ENCODE data around the gene CRAMP1.
A peak's percentile ranks its signal among the peaks of the same experiment; 100 is the strongest.
"Not testable (repeated sequence)": the region's sequence is repeated elsewhere in the genome, so short reads cannot be mapped to it uniquely, and the experiment has no call there.

The CRAMP1 gene

DNA sequence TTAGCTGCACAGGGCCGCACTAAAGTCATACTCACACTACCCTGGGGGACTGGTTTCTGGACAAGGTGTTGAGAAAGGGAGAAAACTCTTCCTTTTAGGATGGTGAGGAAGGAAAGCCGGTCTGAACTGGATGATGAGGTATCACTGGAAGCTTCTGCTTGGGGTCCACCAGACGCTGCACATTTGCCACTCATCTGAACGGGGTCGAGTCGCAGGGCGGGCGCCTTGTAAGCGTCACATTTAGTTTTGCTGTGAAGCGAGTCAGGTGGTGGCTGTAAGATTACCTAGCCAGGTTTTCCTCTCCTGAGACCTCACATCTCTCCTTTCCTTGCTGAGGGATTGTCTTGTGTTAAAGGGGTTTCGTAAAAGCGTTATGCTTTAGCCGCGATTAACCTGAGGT, 68.2 kb downstream of the CRAMP1 start:
- no peak for DNase-seq
- no peak for TF ChIP-seq GATA1 (IDR thresholded peaks at IDR 0.05; ENCODE audit: low read depth, low read length)
- no peak for TF ChIP-seq POLR2A (IDR thresholded peaks at IDR 0.05; ENCODE audit: low read length)

DNA sequence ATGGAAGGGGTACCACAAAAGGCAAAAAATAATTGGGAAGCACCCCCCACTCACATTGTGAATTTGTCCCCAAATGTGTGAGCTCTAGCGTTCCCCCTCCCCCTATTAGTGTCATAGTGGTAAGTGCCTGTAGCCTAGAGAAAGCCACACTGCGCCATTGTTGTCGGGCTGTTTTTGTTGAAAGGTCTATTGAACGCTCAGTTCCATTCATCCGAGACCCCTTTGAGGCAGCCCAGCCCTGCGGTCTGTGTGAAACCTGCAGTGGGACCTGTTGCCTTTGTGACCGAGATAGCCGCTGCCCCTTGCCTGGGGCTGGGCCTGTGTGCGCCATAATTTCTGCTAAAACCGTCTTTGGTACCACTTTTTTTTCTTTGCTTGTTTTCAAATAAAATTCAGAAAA, 68.9 kb downstream of the CRAMP1 start:
- no peak for TF ChIP-seq GATA1 (IDR thresholded peaks at IDR 0.05; ENCODE audit: low read depth, low read length)
- TF ChIP-seq POLR2A (IDR thresholded peaks at IDR 0.05; ENCODE audit: low read length), result no peak
- DNase-seq, result no peak

- TF ChIP-seq POLR2A (IDR thresholded peaks at IDR 0.05; ENCODE audit: low read length), result no peak
- no peak for TF ChIP-seq GATA1 (IDR thresholded peaks at IDR 0.05; ENCODE audit: low read depth, low read length)
- DNase-seq, result no peak
Observed at GRCh38 chr16:1687427-1688316, 75.5 kb downstream of the CRAMP1 start.

- TF ChIP-seq GATA1 (IDR thresholded peaks at IDR 0.05; ENCODE audit: low read depth, low read length) (no peak), POLR2A (IDR thresholded peaks at IDR 0.05; ENCODE audit: low read length) (no peak)
- DNase-seq, result no peak
Observed at GRCh38 chr16:1688807-1689560, 76.8 kb downstream of the CRAMP1 start.

DNA sequence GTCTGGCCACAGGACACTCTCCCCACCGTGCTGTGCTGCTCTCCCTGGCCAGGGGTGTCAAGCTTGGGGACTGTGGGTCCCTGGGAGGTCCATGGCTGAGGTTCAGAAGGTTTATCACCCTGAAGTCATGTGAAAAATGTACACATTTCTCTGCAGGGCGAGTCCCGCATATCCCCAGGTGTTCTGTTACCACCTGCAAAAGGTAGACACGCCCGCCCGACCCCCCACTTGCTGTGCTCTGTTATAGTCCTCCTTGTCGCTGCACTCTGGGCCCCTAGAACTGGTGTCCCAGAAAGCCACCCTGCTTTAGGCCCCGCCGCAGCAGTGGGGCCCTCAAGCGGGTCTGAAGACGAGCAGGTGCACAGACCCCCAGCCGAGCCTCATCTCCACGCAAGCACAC, 77.7 kb downstream of the CRAMP1 start:
- TF ChIP-seq POLR2A (IDR thresholded peaks at IDR 0.05; ENCODE audit: low read length), result no peak
- no peak for TF ChIP-seq GATA1 (IDR thresholded peaks at IDR 0.05; ENCODE audit: low read depth, low read length)
- DNase-seq, result no peak

DNA sequence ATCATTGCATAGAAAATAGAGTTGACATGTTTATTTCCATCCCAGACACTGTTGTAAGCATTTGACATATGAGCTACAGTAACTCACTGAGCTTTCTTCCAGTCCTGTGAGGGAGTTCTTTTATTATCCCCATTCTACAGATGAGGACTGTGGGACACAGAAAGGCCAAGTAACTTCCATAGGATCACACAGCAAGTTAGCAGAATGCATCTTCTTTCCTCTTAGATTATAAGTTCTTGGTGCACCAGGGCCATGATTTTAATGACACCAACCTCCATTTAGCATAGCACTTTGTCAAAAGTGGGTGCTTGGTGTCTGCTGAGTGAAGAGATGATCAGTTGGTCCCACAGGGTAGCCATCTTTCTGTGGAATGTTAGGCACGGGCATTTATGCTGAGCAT, 78.7 kb downstream of the CRAMP1 start:
- no peak for DNase-seq
- TF ChIP-seq POLR2A (IDR thresholded peaks at IDR 0.05; ENCODE audit: low read length), result no peak
- TF ChIP-seq GATA1 (IDR thresholded peaks at IDR 0.05; ENCODE audit: low read depth, low read length), result no peak

DNA sequence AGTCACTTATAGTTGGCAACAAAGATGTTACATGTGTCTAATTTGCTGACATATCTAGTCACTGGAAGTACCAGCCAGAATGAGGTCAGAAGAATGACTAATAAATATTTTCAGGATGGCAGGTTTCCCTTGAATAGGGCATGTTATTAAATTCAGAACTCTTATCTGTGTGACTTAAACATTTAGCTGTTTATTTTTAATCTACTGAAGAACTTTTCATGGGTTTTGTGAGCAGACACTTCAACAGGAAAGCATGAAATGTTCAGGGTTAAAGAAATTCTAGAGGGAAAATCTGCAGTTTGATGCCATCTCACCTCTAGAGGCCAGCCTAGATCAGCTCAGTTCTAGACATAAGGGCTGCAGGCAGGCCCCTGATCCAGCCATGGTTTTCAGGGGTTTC, 79.1 kb downstream of the CRAMP1 start:
- no peak for DNase-seq
- TF ChIP-seq GATA1 (IDR thresholded peaks at IDR 0.05; ENCODE audit: low read depth, low read length) (no peak), POLR2A (IDR thresholded peaks at IDR 0.05; ENCODE audit: low read length) (no peak)

DNA sequence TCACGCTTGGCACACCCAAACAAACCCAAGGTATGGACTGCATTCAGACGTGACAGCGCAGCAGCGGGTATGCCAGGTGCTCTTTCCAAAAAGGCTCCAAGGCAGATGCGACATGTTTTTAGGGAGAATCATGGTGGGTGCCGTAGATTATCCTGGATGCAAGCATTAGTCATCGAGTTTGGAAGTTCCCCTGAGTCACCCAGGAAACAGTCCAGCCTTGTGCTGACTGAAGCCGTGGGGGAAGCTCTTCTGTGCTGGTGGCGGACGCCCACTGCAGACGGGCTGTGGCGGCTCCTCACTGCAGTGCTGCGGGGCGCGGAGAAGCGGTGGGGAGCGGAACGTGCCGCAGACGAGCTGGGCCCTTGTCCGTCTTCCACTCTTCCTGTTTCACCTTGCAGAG, 79.8 kb downstream of the CRAMP1 start:
- no peak for TF ChIP-seq GATA1 (IDR thresholded peaks at IDR 0.05; ENCODE audit: low read depth, low read length)
- TF ChIP-seq POLR2A (IDR thresholded peaks at IDR 0.05; ENCODE audit: low read length), result no peak
- DNase-seq, result no peak

DNA sequence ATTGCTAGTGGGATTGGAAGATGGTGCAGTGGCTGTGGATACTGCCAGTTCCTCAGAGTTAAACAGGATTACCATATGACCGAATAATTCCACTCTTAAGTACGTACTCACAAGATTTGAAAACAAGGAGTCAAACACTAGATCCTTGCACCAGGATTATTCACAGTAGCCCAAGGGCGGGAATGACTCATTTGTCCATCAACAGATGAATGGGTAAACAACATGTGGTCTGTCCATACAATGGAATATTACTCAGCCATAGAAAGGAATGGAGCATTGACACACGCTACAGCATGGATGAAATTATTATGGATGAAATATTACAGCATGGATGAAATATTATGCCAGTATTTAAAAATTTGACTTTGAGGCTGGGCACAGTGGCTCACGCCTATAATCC, 84.7 kb downstream of the CRAMP1 start:
- no peak for DNase-seq
- TF ChIP-seq POLR2A (IDR thresholded peaks at IDR 0.05; ENCODE audit: low read length), result no peak
- no peak for TF ChIP-seq GATA1 (IDR thresholded peaks at IDR 0.05; ENCODE audit: low read depth, low read length)

- TF ChIP-seq GATA1 (IDR thresholded peaks at IDR 0.05; ENCODE audit: low read depth, low read length) (no peak), POLR2A (IDR thresholded peaks at IDR 0.05; ENCODE audit: low read length) (no peak)
- no peak for DNase-seq
Observed at GRCh38 chr16:1698680-1699079, 86.5 kb downstream of the CRAMP1 start.

- TF ChIP-seq POLR2A (IDR thresholded peaks at IDR 0.05; ENCODE audit: low read length) (no peak), GATA1 (IDR thresholded peaks at IDR 0.05; ENCODE audit: low read depth, low read length) (no peak)
- DNase-seq, result no peak
Observed at GRCh38 chr16:1700246-1700645, 88.1 kb downstream of the CRAMP1 start.

DNA sequence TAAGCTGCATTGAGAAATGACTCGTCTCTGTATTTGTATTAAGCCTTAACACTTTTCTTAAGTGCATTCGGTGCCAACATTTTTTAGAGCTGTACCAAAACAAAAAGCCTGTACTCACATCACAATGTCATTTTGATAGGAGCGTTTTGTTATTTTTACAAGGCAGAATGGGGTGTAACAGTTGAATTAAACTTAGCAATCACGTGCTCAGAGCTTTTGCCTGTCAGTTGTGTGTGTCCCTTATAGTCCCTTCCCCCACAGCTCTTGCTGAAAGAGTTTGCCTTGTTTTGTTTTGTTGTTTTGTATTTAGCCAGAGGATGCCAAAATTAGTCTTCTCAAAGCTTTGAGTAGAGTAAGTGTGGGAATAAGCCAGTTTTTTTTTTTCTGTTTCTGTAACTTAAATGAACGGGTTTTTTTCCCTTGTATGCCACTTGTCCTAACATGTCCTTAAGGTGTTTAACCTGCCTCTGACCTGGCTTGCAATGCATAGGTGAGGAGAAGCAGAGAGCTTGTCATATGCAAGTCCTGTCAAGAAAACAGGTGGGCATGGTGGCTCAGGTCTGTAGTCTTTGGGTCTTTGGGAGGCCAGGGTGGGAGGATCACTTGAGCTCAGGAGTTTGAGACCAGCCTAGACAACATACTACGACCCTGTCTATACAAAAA, 89.2 kb downstream of the CRAMP1 start:
- TF ChIP-seq POLR2A (IDR thresholded peaks at IDR 0.05; ENCODE audit: low read length) (no peak), GATA1 (IDR thresholded peaks at IDR 0.05; ENCODE audit: low read depth, low read length) (no peak)
- DNase-seq, result no peak

DNA sequence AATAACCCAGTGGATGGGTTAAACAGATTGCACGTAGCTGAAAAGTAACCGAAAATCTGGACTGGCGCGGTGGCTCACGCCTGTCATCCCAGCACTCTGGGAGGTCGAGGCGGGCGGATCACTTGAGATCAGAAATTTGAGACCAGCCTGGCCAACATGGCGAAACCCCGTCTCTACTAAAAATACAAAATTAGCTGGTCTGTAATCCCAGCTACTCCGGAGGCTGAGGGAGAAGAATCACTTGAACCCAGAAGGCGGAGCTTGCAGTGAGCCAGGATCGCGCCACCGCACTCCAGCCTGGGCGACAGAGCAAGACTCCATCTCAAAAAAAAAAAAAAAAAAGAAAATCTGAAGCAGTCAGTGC, 93.1 kb downstream of the CRAMP1 start:
- not testable (repeated sequence) for DNase-seq

DNA sequence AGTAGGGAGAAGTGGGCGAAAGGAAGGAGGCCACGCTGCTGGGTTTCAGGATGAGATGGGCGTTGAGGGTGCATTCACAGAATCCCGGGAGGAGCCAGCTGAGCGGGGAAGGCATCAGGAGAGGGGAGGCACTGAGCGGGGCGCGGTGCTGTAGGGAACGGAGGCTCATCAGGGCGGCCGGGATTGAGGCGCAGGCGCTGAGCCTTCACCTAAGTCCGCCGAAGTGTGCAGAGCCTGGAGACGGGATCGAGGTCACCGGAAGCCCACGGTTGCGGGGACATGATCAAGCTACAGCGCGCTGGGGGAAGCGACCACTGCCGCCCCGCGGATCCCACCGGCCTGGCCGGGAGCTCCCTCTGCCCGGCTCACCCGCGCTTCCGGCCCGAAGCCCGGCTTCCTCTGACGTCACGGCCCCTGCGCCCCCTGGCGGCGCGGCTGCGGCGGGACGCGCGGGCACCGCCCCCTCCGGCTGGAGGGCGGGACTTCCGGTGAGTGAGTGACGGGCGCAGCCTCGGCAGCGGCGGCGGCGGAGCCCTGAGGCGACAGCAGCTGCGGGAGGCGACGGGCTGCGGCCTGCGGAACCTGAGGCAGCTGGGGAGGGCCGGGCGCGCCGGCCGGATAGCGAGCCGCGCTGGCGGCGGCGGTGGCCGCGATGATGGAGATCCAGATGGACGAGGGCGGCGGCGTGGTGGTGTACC, 93.7 kb downstream of the CRAMP1 start, which contains the start of gene MAPK8IP3:
TSS of gene MAPK8IP3 (plus strand) at position 508 of the 698 bp plus-strand sequence. CDS start at position 653, 145 bp downstream.
- peak; percentile 89 for TF ChIP-seq POLR2A (IDR thresholded peaks at IDR 0.05; ENCODE audit: low read length)
- no peak for TF ChIP-seq GATA1 (IDR thresholded peaks at IDR 0.05; ENCODE audit: low read depth, low read length)
- DNase-seq, result peak; percentile 93 to 97
